Measurements from ENCODE around the gene ATP13A2.
"Not testable (repeated sequence)": the region's sequence is repeated elsewhere in the genome, so short reads cannot be mapped to it uniquely, and the experiment has no call there.

ATP13A2 gene

DNA sequence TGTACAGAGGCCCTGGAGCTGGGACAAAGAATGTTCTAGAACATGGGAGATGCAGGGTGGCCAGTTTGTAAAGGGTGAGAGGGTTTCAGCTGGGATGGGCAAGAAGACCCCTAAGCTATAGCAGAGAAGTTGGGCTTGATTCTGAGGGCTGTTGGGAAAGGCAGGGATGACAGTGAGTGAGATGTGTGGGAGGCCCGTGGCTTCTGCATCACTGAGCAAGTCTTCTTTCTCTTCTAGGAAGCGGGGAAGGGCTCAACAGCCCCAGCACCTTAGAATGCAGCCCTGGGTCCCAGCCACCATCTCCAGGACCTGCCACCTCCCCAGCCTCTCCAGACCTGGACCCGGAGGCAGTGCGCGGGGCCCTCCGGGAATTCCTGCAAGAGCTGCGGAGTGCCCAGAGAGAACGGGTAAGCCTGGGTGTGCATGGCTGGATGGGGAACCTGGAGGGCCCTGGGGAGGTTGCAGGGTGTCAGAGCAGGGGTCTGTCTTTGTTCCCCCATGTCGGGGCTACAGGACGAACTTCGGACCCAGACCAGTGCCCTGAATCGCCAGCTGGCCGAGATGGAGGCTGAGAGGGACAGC is 46.2 kb downstream of the ATP13A2 start:
- in situ Hi-C loops (cut with MboI; ENCODE audit: low sequenced_read_pairs), result no loop called here

DNA sequence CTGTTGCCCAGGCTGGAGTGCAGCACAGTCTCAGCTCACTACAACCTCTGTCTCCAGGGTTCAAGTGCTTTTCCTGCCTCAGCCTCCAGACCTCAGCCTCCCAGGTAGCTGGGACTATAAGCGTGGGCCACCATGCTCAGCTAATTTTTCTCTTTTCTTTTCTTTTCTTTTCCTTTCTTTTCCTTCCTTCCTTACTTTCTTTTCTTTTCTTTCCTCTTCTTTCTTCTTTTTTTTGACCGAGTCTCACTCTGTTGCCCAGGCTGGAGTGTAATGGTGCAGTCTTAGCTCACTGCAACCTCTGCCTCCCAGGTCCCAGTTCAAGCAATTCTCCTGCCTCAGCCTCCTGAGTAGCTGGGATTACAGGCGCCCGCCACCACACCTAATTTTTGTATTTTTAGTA is 47.6 kb downstream of the ATP13A2 start:
- in situ Hi-C loops (cut with MboI; ENCODE audit: low sequenced_read_pairs), result not testable (repeated sequence)

DNA sequence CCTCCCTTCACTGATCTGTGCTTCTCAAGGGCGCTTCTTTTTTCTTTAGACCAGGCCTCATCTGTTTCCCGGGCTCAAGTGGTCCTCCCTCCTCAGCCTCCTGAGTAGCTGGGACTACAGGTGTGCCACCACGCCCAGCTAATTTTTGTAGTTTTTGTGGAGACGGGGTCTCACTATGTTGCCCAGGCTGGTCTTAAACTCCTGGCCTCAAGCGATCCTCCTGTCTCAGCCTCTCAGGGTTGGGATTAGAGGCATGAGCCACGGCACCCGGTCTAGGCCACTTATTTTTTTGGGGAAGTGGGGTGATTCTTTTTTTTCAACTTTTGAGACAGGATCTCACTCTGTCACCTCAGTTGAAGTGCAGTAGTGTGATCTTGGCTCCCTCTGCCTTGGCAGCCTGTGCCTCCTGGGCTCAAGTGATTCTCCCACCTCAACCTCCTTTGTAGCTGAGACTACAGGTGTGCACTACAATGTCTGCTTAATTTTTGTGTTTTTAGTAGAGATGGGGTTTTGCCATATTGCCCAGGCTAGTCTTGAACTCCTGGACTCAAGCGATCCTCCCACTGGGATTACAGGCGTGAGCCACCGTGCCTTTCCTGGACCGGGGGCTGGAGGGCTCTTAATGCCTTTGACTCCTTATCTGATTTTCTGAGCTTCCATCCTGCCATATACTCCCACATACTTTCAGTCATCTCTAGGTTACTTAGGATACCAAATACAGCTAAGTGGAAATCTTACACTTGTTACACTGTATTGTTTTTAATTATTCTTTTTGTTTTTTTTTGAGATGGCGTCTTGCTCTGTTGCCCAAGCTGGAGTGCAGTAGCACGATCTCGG is 50.2 kb downstream of the ATP13A2 start:
- in situ Hi-C loops (cut with MboI; ENCODE audit: low sequenced_read_pairs), result no loop called here

DNA sequence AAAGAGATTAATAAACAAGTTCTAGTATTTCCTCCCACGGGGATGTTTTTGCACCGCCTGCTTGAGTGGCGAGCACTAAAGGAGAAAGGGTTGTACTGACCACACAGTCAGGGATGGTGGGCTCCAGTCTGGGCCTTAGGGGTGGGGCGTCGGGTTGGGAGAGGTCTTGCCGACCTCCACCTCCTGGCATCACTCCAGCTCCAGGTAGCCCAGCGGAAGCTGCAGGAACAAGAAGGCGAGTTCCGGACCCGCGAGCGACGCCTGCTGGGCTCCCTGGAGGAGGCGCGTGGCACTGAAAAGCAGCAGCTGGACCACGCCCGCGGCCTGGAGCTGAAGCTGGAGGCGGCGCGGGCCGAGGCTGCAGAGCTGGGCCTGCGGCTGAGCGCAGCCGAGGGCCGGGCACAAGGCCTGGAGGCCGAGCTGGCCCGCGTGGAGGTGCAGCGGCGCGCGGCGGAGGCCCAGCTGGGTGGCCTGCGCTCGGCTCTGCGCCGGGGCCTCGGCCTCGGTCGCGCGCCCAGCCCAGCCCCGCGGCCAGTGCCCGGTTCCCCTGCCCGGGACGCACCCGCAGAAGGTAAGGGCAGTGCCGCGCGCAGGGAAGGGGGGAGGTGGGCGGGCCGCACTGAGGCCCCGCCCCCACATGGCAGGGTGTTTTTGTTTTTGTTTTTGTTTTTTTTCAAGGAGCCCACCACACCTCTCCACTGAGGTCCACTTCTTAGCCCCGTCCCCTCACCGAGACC is 51.0 kb downstream of the ATP13A2 start:
- in situ Hi-C loops (cut with MboI; ENCODE audit: low sequenced_read_pairs), result no loop called here

DNA sequence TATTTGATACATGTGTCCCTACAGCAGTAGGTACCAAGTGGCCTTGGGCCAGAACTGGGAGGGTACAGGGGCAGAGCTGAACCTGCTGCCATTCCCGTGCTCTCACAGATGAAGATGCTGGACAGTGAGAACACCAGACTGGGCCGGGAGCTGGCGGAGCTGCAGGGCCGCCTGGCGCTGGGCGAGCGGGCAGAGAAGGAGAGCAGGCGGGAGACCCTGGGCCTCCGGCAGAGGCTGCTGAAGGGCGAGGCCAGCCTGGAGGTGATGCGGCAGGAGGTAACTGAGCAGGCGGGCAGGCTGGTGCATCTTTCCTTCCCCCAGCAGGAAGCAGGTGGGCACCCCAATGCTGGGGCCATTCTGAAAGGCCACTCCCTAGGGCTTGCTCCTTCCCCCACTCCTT is 53.3 kb downstream of the ATP13A2 start:
- in situ Hi-C loops (cut with MboI; ENCODE audit: low sequenced_read_pairs), result no loop called here

DNA sequence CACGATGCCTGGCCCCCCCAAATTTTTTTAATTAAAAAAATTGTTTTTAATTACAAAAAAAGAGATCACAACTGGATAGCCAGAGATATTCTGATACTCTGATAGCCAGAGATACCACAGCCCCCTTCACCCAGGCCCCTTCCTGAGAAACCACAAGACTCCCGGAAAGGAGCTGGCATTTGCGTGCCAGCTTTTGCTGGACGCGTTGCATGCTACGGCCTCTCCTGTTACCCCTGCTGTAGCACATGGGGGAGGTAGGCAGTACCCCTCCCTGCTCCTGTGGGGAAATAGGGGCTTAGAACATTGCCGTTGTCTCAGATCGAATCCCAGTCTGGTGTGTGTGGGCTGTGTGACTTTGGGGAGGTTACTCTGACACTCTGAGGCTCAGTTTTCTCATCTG is 54.0 kb downstream of the ATP13A2 start:
- in situ Hi-C loops (cut with MboI; ENCODE audit: low sequenced_read_pairs), result no loop called here

DNA sequence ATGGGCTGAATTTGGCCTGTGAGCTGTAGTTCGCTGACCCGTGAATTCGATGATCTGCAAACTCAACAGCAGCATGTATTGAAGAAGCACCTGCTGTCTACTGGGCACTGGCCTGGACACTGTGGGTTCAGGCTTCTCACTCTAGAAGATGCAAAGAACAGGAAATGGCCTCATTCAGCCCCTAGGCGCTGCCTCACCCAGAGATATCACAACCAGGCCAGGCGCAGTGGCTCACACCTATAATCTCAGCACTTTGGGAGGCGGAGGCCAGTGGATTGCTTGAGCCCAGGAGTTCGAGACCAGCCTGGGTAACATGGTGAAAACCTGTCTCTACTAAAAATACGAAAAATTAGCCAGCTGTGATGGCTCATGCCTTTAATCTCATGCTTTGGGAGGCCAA is 55.0 kb downstream of the ATP13A2 start:
- in situ Hi-C loops (cut with MboI; ENCODE audit: low sequenced_read_pairs), result no loop called here

DNA sequence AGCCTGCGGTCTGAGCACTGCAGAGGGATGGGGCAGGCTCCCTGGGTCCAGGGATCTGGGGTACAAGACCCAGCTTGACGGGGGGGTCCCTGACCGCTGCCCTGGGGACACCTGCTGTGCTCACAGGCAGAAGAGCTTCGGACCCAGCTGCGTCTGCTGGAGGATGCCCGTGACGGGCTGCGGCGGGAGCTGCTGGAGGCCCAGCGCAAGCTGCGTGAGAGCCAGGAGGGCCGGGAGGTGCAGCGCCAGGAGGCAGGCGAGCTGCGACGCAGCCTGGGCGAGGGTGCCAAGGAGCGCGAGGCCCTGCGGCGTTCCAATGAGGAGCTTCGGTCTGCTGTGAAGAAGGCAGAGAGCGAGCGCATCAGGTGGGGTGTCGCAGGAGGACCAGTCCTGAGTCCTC is 56.5 kb downstream of the ATP13A2 start:
- in situ Hi-C loops (cut with MboI; ENCODE audit: low sequenced_read_pairs), result no loop called here

DNA sequence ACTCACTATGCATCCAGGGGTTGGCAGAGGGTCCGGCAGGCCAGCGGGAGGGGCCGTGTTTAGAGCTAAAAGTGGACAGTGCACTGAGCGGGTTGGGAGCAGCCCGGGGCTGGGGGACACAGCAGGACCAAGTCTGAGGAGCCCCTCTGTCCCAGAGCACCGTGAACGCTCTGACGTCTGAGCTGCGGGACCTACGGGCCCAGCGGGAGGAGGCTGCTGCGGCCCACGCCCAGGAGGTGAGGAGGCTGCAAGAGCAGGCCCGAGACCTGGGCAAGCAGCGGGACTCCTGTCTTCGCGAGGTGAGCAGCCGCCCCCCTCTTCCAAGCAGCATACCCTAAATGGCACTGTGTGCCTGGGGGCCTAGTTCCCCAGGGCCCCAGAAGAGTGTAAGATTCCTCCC is 57.1 kb downstream of the ATP13A2 start:
- in situ Hi-C loops (cut with MboI; ENCODE audit: low sequenced_read_pairs), result no loop called here

DNA sequence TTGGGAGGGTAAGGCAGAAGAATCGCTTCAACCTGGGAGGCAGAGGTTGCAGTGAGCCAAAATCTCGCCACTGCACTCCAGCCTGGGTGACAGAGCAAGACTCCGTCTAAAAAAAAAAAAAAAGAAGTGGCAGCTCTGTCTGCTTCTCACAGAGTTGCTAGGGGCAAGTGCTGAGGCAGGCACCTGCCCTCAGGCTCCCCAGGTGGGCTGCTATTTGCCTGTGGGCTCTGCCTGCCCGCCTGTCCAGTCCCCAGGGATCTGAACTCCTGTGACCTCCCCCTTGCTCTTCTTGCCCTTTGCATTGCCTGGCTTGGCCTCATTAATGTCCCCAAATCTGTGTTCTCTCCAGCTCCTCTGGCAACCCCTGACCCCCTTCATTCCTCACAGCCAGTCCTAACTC is 59.4 kb downstream of the ATP13A2 start:
- in situ Hi-C loops (cut with MboI; ENCODE audit: low sequenced_read_pairs), result not testable (repeated sequence)

DNA sequence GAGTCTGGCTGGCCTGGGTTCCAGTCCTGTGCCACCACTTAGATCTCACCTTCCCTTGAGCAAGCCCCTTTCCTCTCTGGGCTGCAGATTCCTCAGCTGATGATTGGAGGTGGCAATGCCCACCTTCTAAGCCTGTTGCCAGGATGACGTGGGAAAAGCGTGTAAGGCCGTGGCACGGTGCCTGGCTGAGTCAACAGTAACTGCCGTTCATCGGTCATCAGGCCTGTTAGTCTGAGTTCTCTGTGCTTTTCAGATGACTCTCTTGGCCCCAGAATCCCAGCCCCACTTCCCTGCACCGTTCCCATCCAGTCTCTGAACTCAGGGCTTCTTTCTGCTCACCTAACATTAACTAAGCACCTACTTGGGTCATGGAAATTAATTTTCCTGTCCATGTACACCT is 62.7 kb downstream of the ATP13A2 start:
- in situ Hi-C loops (cut with MboI; ENCODE audit: low sequenced_read_pairs), result loop anchor here (10.0 kb wide), 1 partner anchor 334 kb away; the partner anchor contains the start of gene NBPF1

DNA sequence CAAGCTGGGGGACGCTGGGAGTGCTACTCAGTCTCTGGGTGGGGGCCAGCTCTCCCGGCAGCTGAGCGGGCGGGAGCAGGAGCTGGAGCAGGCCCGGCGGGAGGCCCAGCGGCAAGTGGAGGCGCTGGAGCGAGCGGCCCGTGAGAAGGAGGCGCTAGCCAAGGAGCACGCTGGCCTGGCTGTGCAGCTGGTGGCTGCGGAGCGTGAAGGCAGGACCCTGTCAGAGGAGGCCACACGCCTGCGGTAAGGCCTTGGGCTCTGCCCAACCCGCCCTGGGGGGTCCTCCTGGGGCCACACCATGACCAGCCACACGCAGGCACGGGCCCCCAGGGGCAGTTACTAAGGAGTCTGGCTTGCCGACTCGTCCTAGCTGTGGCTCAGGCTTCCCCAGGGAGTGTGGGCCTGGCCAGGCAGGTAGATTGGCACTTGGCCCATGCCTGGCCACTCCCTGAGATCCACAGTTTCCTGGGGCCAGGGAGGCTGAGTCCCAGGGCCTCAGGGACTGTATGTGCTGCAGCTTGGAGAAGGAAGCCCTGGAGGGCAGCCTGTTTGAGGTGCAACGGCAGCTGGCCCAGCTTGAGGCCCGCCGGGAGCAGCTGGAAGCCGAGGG is 63.3 kb downstream of the ATP13A2 start:
- in situ Hi-C loops (cut with MboI; ENCODE audit: low sequenced_read_pairs), result loop anchor here (10.0 kb wide), 1 partner anchor 334 kb away; the partner anchor contains the start of gene NBPF1

DNA sequence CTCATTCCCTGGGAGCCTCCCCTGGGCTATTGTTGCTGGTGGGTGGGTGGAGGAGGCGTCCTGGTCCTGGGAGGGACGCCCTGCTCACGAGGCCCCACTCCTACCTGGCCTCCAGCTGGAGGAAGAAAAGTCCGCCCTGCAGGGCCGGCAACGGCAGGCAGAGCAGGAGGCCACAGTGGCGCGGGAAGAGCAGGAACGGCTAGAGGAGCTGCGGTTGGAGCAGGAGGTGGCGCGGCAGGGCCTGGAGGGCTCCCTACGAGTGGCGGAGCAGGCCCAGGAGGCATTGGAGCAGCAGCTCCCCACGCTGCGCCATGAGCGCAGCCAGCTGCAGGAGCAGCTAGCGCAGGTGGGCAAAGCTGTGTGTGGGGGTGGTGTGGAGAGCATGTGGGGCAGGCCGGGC is 65.1 kb downstream of the ATP13A2 start:
- in situ Hi-C loops (cut with MboI; ENCODE audit: low sequenced_read_pairs), result loop anchor here (10.0 kb wide), 1 partner anchor 332 kb away; the partner anchor contains the start of gene NBPF1

DNA sequence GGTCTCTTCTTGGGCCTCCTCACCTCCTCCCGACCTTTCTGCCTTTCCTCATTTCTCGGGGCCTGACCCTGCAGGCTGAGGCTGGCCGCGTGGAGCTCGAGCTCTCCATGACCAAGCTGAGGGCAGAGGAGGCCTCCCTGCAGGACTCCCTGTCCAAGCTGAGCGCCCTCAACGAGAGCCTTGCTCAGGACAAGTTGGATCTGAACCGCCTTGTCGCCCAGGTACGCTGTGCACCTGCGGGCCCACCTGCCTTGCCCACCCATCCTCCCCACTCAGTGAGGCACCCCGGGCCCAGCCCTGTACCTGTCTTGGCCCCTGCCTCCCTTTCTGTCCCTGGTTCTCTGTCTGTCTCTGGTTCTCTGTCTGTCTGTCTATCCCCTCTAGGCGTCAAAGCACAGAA is 65.5 kb downstream of the ATP13A2 start:
- in situ Hi-C loops (cut with MboI; ENCODE audit: low sequenced_read_pairs), result loop anchor here (10.0 kb wide), 1 partner anchor 331 kb away; the partner anchor contains the start of gene NBPF1

DNA sequence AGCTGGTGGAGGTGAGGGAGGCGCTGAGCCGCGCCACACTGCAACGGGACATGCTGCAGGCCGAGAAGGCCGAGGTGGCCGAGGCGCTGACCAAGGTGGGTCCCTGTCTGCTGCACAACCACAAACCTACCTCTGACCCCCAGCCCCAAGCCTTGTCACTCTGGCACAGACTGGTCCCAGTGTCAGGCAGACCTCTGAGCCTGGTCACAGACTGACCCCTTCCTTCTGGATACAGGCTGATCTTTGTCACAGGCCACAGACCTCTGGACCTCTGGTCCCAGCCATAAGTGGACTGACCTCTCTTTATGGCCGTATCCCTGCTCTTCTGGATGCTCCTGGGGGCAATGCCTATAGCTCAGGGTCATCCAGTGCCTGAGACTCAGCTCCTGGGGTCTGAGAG is 66.2 kb downstream of the ATP13A2 start:
- in situ Hi-C loops (cut with MboI; ENCODE audit: low sequenced_read_pairs), result loop anchor here (10.0 kb wide), 1 partner anchor 331 kb away; the partner anchor contains the start of gene NBPF1

DNA sequence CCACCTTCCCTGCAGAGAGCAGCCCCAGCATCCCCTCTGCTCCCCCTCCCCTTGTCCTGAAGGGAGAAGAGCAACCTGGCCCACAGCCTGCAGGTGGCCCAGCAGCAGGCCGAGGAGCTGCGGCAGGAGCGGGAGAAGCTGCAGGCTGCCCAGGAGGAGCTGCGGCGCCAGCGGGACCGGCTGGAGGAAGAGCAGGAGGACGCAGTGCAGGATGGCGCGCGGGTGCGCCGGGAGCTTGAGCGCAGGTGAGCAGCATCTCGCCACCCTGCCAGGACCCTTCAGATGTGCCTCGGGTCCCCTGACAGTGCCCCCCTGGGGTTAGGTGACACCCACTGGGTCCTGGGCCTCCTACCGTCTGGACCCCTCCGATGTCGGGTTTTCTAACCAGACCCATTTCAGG is 67.7 kb downstream of the ATP13A2 start:
- in situ Hi-C loops (cut with MboI; ENCODE audit: low sequenced_read_pairs), result loop anchor here (10.0 kb wide), 1 partner anchor 329 kb away; the partner anchor contains the start of gene NBPF1

DNA sequence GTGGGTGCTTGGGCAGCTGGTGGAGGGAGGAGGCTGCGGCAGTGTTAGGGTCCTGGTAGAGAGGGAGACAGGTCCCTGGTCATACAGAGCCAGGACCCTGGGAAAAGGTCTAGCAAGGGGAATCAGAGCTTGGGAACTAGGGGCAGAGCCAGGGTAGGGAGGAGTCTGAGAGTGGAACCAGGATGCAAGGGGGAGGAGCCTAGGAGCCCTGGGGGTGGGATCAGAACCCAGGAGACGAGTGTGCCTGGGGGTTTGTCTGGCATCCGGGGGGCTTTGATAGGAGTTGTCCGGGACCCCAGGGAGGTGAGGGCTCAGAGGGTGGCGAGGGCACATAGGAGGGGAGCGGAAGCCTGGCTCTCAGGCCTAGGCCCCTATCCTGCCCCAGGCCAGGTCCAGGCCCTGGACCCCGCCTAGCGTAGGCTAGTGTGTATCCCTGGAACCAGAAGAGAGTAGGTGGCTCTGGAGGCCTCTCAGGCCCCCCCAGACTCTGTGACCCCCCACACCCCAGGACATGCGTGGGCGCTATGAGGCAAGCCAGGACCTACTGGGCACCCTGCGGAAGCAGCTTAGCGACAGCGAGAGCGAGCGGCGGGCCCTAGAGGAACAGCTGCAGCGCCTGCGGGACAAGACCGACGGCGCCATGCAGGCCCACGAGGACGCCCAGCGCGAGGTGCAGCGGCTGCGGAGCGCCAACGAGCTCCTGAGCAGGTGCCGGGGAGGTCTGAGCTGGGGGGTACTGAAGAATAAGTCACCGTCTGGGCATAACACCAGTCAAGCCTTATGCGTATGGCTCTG is 72.1 kb downstream of the ATP13A2 start:
- in situ Hi-C loops (cut with MboI; ENCODE audit: low sequenced_read_pairs), result loop anchor here (10.0 kb wide), 1 partner anchor 325 kb away; the partner anchor contains the start of gene NBPF1

DNA sequence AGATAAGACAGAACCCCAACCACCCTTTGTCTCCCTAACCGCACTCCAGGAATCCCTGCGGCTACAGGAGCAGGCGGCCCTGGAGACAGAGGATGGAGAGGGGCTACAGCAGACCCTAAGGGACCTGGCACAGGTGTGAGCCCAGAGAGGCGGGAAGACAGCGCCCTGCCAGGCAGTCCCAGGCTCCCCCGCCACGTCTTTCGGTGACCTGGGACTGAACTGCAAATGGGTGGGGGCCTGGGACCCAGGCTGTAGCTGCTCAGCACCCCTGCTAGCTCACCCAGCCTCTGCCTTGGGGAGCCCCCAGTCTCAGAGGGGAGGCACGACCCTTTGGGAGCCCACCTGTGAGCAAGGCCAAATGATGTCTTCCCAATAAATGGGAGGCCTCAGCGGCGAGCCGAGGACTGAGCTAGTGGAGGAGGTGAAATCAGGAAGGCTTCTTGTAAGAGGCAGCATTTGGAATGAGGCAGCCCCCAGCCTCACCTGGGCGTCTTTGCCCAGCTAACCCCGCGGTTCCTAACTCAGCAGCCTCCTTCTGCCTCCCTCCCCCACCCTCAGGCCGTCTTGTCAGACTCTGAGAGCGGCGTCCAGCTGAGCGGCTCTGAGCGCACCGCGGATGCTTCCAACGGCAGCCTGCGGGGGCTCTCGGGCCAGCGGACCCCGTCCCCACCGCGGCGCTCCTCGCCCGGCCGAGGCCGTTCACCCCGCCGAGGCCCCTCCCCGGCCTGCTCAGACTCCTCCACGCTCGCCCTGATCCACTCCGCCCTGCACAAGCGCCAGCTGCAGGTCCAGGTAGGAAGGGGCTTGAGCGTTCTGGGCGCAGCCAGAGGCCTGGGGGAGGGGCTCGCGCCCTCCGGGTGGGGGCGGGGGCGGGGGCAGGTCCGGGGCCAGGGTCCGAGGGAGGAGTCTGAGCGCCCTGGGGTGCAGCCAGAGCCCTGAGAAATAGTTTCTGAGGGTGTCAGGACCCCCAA is 73.1 kb downstream of the ATP13A2 start:
- in situ Hi-C loops (cut with MboI; ENCODE audit: low sequenced_read_pairs), result no loop called here

DNA sequence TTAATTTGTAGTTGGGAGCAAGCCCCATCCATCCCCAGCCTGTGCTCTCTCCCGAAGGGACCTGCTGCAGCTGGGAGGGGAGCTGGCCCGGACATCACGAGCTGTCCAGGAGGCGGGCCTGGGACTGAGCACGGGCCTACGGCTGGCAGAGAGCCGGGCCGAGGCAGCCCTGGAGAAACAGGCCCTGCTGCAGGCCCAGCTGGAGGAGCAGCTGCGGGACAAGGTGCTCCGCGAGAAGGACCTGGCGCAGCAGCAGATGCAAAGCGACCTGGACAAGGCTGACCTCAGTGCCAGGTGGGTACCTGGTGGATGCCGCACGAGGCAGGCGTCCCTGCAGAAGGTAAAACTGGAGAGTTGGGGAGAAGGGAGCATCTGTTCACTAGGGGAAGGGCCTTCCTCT is 75.1 kb downstream of the ATP13A2 start:
- in situ Hi-C loops (cut with MboI; ENCODE audit: low sequenced_read_pairs), result not testable (repeated sequence)

All from HL-60/S4 treated with phorbol 12-myristate 13-acetate at 8.2 ng/mL for 4 days and 3 days (cell line).